Measurements from ENCODE around the gene NRCAM. TPM values are rescaled to one million over a fixed set of nuclear protein-coding genes. Genes with fewer than 3 reads are reported as not detected.
"Not testable (repeated sequence)": the region's sequence is repeated elsewhere in the genome, so short reads cannot be mapped to it uniquely, and the experiment has no call there.

The NRCAM gene
- total RNA-seq, 1 donor from 2014 or later = 7.9 TPM

- Histone ChIP-seq H3K27me3 (no peaks in the 10 kb centered on the region), H3K9me3 (no peaks in the 10 kb centered on the region), H3K36me3 (peaks cover 0 to 15% of the 10 kb centered on the region in 2 donors), H3K27ac (no peak overlapping the region), H3K4me1 (no peaks in the 10 kb centered on the region), H3K4me3 (no peak overlapping the region)
- intact Hi-C loops (cut with DNase I) = no loop called here
- TF ChIP-seq POLR2A (IDR thresholded peaks at IDR 0.05) = no peak
- TF ChIP-seq CTCF (IDR thresholded peaks at IDR 0.05) = no peak
- TF ChIP-seq POLR2AphosphoS5 (IDR thresholded peaks at IDR 0.05; ENCODE audit: insufficient read depth in 1 of 2, low read depth in 1 of 2) = no peak
- DNase-seq (ENCODE audit: extremely low spot score in 2 of 2) = no peak
Observed at GRCh38 chr7:108468246-108468645, 12.0 kb upstream of the NRCAM start.

GRCh38 chr7:108467391-108467790 is 11.2 kb upstream of the NRCAM start:
- DNase-seq (ENCODE audit: extremely low spot score in 2 of 2) = no peak

GRCh38 chr7:108466322-108466721 is 10.1 kb upstream of the NRCAM start:
- H3K27me3 ChIP-seq; H3K36me3 ChIP-seq; H3K9me3 ChIP-seq; H3K4me1 ChIP-seq; intact Hi-C loops (cut with DNase I); H3K27ac ChIP-seq; DNase-seq (ENCODE audit: extremely low spot score in 2 of 2); H3K4me3 ChIP-seq: not testable (repeated sequence)

More at GRCh38 chr7:108467391-108467790, 11.2 kb upstream of the NRCAM start:
- Histone ChIP-seq H3K4me1 (no peaks in the 10 kb centered on the region), H3K9me3 (no peaks in the 10 kb centered on the region), H3K27me3 (no peaks in the 10 kb centered on the region), H3K36me3 (peaks cover 0 to 12% of the 10 kb centered on the region in 2 donors), H3K4me3 (no peak overlapping the region), H3K27ac (no peak overlapping the region)
- intact Hi-C loops (cut with DNase I) = no loop called here
- TF ChIP-seq POLR2AphosphoS5 (IDR thresholded peaks at IDR 0.05; ENCODE audit: insufficient read depth in 1 of 2, low read depth in 1 of 2) (no peak), CTCF (IDR thresholded peaks at IDR 0.05) (no peak)

- no peak for DNase-seq (ENCODE audit: extremely low spot score in 2 of 2)
- H3K36me3 ChIP-seq = no peaks in the 10 kb centered on the region
- intact Hi-C loops (cut with DNase I) = no loop called here
- no peaks in the 10 kb centered on the region for H3K4me1 ChIP-seq
- H3K4me3 ChIP-seq = no peak overlapping the region
- TF ChIP-seq POLR2AphosphoS5 (IDR thresholded peaks at IDR 0.05; ENCODE audit: insufficient read depth in 1 of 2, low read depth in 1 of 2) (no peak), POLR2A (IDR thresholded peaks at IDR 0.05) (no peak), CTCF (IDR thresholded peaks at IDR 0.05) (no peak)
- no peaks in the 10 kb centered on the region for H3K9me3 ChIP-seq
- no peak overlapping the region for H3K27ac ChIP-seq
- H3K27me3 ChIP-seq = no peaks in the 10 kb centered on the region
Observed at GRCh38 chr7:108464743-108465142, 8.5 kb upstream of the NRCAM start.

GRCh38 chr7:108463613-108464012 is 7.4 kb upstream of the NRCAM start:
- no peak for DNase-seq (ENCODE audit: extremely low spot score in 2 of 2)
- intact Hi-C loops (cut with DNase I) = no loop called here
- Histone ChIP-seq H3K4me1 (no peaks in the 10 kb centered on the region), H3K27me3 (no peaks in the 10 kb centered on the region), H3K27ac (no peak overlapping the region), H3K4me3 (no peak overlapping the region), H3K9me3 (no peaks in the 10 kb centered on the region), H3K36me3 (no peaks in the 10 kb centered on the region)
- no peak for TF ChIP-seq POLR2A (IDR thresholded peaks at IDR 0.05)
- no peak for TF ChIP-seq POLR2AphosphoS5 (IDR thresholded peaks at IDR 0.05; ENCODE audit: insufficient read depth in 1 of 2, low read depth in 1 of 2)
- no peak for TF ChIP-seq CTCF (IDR thresholded peaks at IDR 0.05)

- TF ChIP-seq CTCF (IDR thresholded peaks at IDR 0.05) = no peak
- no peak for TF ChIP-seq POLR2AphosphoS5 (IDR thresholded peaks at IDR 0.05; ENCODE audit: insufficient read depth in 1 of 2, low read depth in 1 of 2)
- TF ChIP-seq POLR2A (IDR thresholded peaks at IDR 0.05) = no peak
- intact Hi-C loops (cut with DNase I) = no loop called here
- no peak for DNase-seq (ENCODE audit: extremely low spot score in 2 of 2)
- no peaks in the 10 kb centered on the region for H3K9me3 ChIP-seq
- no peaks in the 10 kb centered on the region for H3K36me3 ChIP-seq
- no peaks in the 10 kb centered on the region for H3K27me3 ChIP-seq
- no peak overlapping the region for H3K27ac ChIP-seq
- no peaks in the 10 kb centered on the region for H3K4me1 ChIP-seq
- no peak overlapping the region for H3K4me3 ChIP-seq
Observed at GRCh38 chr7:108461840-108462239, 5.6 kb upstream of the NRCAM start.

Measured in vagina (tissue), 2 donors.